HEK293 (cell line): ENCODE data around the gene ONECUT1.

ENCODE experiments used
- CTCF ChIA-PET: fragments of 350-600 bp; formaldehyde crosslinking; extraction: SDS; loops from one replicate; lab custom pipeline; 2021; ENCODE audit warnings: antibody characterized with exemption; lab: Yijun Ruan, JAX
- POLR2A ChIA-PET: fragments of 300-600 bp; formaldehyde crosslinking; extraction: SDS; loops from one replicate; lab custom pipeline; 2020; ENCODE audit warnings: antibody characterized with exemption, inconsistent platforms; lab: Yijun Ruan, JAX
- H3K27ac ChIP-seq: fragments of 200-500 bp; sonication (Bioruptor generic); 2 replicates; pipeline ENCODE4 v1.5.1; 2014; ENCODE audit warnings: low read depth, low read length, control low read depth, inconsistent platforms; ENCODE audit errors: extremely low read depth
- H3K36me3 ChIP-seq, 2 experiments: fragments of 200-500 bp in 1 of 2; sonication (Bioruptor generic) in 1 of 2; 1 replicate in 1 of 2; 2 replicates in 1 of 2; pipeline ENCODE4 v1.5.1; 2014 to 2017; ENCODE audit warnings: inconsistent platforms in 2 of 2, low read length in 2 of 2; ENCODE audit not compliant: control insufficient read depth in 2 of 2, insufficient read depth in 1 of 2
- H3K4me1 ChIP-seq: fragments of 200-500 bp; sonication (Bioruptor generic); 2 replicates; pipeline ENCODE4 v1.5.1; 2014; ENCODE audit warnings: mild to moderate bottlenecking, low read length, inconsistent platforms; ENCODE audit not compliant: control insufficient read depth, insufficient read depth
- H3K4me3 ChIP-seq: 2 replicates; pipeline ENCODE4 v1.5.1; 2011; ENCODE audit warnings: low read depth, mild to moderate bottlenecking, control low read depth, low read length, moderate library complexity
- H3K9me3 ChIP-seq: fragments of 200-500 bp; sonication (Bioruptor generic); 2 replicates; pipeline ENCODE4 v1.5.1; 2014; ENCODE audit warnings: low read depth, low read length, inconsistent platforms; ENCODE audit not compliant: control insufficient read depth, insufficient read depth
- ATF2 ChIP-seq: fragments of 450-650 bp; formaldehyde crosslinking; IDR thresholded peaks from 2 replicates; pipeline ENCODE4 v1.5.1; 2016; ENCODE audit warnings: missing biosample characterization, missing genetic modification characterization, low read depth
- PRDM1 ChIP-seq: fragments of 450-650 bp; formaldehyde crosslinking; IDR thresholded peaks from 2 replicates; pipeline ENCODE4; 2016; ENCODE audit warnings: missing biosample characterization, missing genetic modification characterization
- REPIN1 ChIP-seq: fragments of 450-650 bp; formaldehyde crosslinking; IDR thresholded peaks from 2 replicates; pipeline ENCODE4 v1.5.1; 2017; ENCODE audit warnings: missing biosample characterization, missing genetic modification characterization, low read depth
- SALL2 ChIP-seq: fragments of 450-650 bp; formaldehyde crosslinking; IDR thresholded peaks from 2 replicates; pipeline ENCODE4 v1.5.0; 2017; ENCODE audit warnings: missing biosample characterization, mild to moderate bottlenecking, missing genetic modification characterization, borderline replicate concordance
- ZBTB44 ChIP-seq: fragments of 450-650 bp; IDR thresholded peaks from 2 replicates; pipeline ENCODE4 v1.5.1; 2018; ENCODE audit warnings: missing biosample characterization, mild to moderate bottlenecking, missing genetic modification characterization
- ZNF10 ChIP-seq: fragments of 450-650 bp; formaldehyde crosslinking; IDR thresholded peaks from 2 replicates; pipeline ENCODE4 v1.5.1; 2017; ENCODE audit warnings: missing biosample characterization, missing genetic modification characterization
- ZNF274 ChIP-seq, 2 experiments: fragments of 200-500 bp in 1 of 2; fragments of 450-650 bp in 1 of 2; sonication (Bioruptor generic) in 1 of 2; formaldehyde crosslinking in 1 of 2; IDR thresholded peaks; 2 replicates each; pipeline versions ENCODE4 v1.5.1 to v1.6.1; 2014 to 2016; ENCODE audit warnings: borderline replicate concordance in 1 of 2, inconsistent platforms in 1 of 2, low read length in 1 of 2, missing biosample characterization in 1 of 2, missing genetic modification characterization in 1 of 2
- ZNF549 ChIP-seq: fragments of 450-650 bp; IDR thresholded peaks from 2 replicates; pipeline ENCODE4 v1.5.1; 2018; ENCODE audit warnings: missing biosample characterization, missing genetic modification characterization, mild to moderate bottlenecking, inconsistent platforms, moderate library complexity
- ZNF558 ChIP-seq: fragments of 450-650 bp; formaldehyde crosslinking; IDR thresholded peaks from 2 replicates; pipeline ENCODE4 v1.5.1; 2016; ENCODE audit warnings: missing biosample characterization, missing genetic modification characterization
- ZNF580 ChIP-seq: fragments of 450-650 bp; formaldehyde crosslinking; IDR thresholded peaks from 2 replicates; pipeline ENCODE4 v1.5.1; 2016; ENCODE audit warnings: missing biosample characterization, missing genetic modification characterization
- ZNF624 ChIP-seq: fragments of 450-650 bp; formaldehyde crosslinking; IDR thresholded peaks from 2 replicates; pipeline ENCODE4 v1.5.1; 2017; ENCODE audit warnings: missing biosample characterization, missing genetic modification characterization
- ZNF701 ChIP-seq: fragments of 450-650 bp; formaldehyde crosslinking; IDR thresholded peaks from 2 replicates; pipeline ENCODE4 v1.5.1; 2016; ENCODE audit warnings: missing biosample characterization, missing genetic modification characterization
- ZSCAN18 ChIP-seq: fragments of 450-650 bp; formaldehyde crosslinking; IDR thresholded peaks from 2 replicates; pipeline ENCODE4 v1.5.1; 2016; ENCODE audit warnings: missing biosample characterization, missing genetic modification characterization
- ZXDB ChIP-seq: fragments of 450-650 bp; formaldehyde crosslinking; IDR thresholded peaks from 2 replicates; pipeline ENCODE4 v1.5.1; 2016; ENCODE audit warnings: missing biosample characterization, missing genetic modification characterization

The ONECUT1 gene

GRCh38 chr15:52728899-52729298 is 61.2 kb downstream of the ONECUT1 start:
- CTCF ChIA-PET = interaction anchor here (0.6 to 1.6 kb wide), 2 partner anchors 49 to 472 kb away, joined by 4 to 5 read pairs; no protein-coding TSS in a partner anchor
- H3K4me1 ChIP-seq = 0 out of 2 replicates have a peak, but pooled peaks cover 2% of the 10 kb centered on the region
- TF ChIP-seq ZSCAN18 (tag by site-specific recombination) (no peak), ZNF701 (no peak), SALL2 (tag by site-specific recombination) (no peak), ZNF274 (IDR thresholded peaks at IDR 0.05; ENCODE audit: low read length) (no peak), ZNF274 (tag by site-specific recombination; IDR thresholded peaks at IDR 0.05; ENCODE audit: borderline replicate concordance) (no peak)
- TF ChIP-seq, all 188 proteins: peak for 0
- H3K27ac ChIP-seq = no peak overlapping the region
- no peak overlapping the region for H3K4me3 ChIP-seq
- POLR2A ChIA-PET = no interaction called here
- H3K9me3 ChIP-seq = no peaks in the 10 kb centered on the region
- H3K36me3 ChIP-seq = no peaks in the 10 kb centered on the region

GRCh38 chr15:52727815-52728214 is 62.3 kb downstream of the ONECUT1 start:
- Histone ChIP-seq H3K4me3 (no peak overlapping the region), H3K4me1 (0 out of 2 replicates have a peak, but pooled peaks cover 2% of the 10 kb centered on the region), H3K36me3 (no peaks in the 10 kb centered on the region), H3K27ac (no peak overlapping the region), H3K9me3 (no peaks in the 10 kb centered on the region)
- CTCF ChIA-PET = interaction anchor here (1.2 kb wide), 1 partner anchor 397 kb away, joined by 3 read pairs; no protein-coding TSS in a partner anchor
- TF ChIP-seq ATF2 (tag by site-specific recombination) = no peak
- TF ChIP-seq ZNF274 (IDR thresholded peaks at IDR 0.05; ENCODE audit: low read length) = no peak
- no peak for TF ChIP-seq ZNF274 (tag by site-specific recombination; IDR thresholded peaks at IDR 0.05; ENCODE audit: borderline replicate concordance)
- TF ChIP-seq ZBTB44 (tag by site-specific recombination) = peak; percentile 15; the same call in 1 of the 2 replicates
- POLR2A ChIA-PET = interaction anchor here (0.6 kb wide), 1 partner anchor 69 kb away, joined by 4 read pairs; no protein-coding TSS in a partner anchor

GRCh38 chr15:52726195-52726594 is 63.9 kb downstream of the ONECUT1 start:
- no peak for TF ChIP-seq ZNF10 (tag by site-specific recombination)
- TF ChIP-seq ZNF558 (tag by site-specific recombination) = peak; percentile 94
- ChIA-PET POLR2A (no interaction called here), CTCF (interaction anchor here (0.7 kb wide), 2 partner anchors 563 to 578 kb away, joined by 3 read pairs; no protein-coding TSS in a partner anchor)
- Histone ChIP-seq H3K4me1 (0 out of 2 replicates have a peak, but pooled peaks cover 2% of the 10 kb centered on the region), H3K27ac (no peak overlapping the region), H3K36me3 (no peaks in the 10 kb centered on the region), H3K9me3 (no peaks in the 10 kb centered on the region), H3K4me3 (no peak overlapping the region)

GRCh38 chr15:52718551-52718950 is 71.6 kb downstream of the ONECUT1 start:
- H3K27ac ChIP-seq = no peak overlapping the region
- TF ChIP-seq REPIN1 (tag by site-specific recombination) (no peak), ZNF624 (tag by site-specific recombination) (no peak), ZNF558 (tag by site-specific recombination) (no peak), ZNF549 (tag by site-specific recombination) (no peak), PRDM1 (no peak), ZNF580 (tag by site-specific recombination) (no peak), ZXDB (no peak)
- TF ChIP-seq, all 188 proteins: peak for 0
- ChIA-PET CTCF (no interaction called here), POLR2A (no interaction called here)
- Histone ChIP-seq H3K36me3 (no peaks in the 10 kb centered on the region), H3K4me3 (no peak overlapping the region), H3K9me3 (no peaks in the 10 kb centered on the region), H3K4me1 (no peaks in the 10 kb centered on the region)
